Hepatocyte (in vitro differentiated cells): Measurements from ENCODE around the gene ADAM12. TPM values are rescaled to one million over a fixed set of nuclear protein-coding genes. Genes with fewer than 3 reads are reported as not detected.

Experiments used
- DNase-seq: peaks from one replicate; pipeline ENCODE4 v3.0.0-alpha.2; 2016; ENCODE audit warnings: low spot score
- H2AFZ ChIP-seq: fragments of 200-600 bp; sonication (generic); 2 replicates; pipeline ENCODE4 v1.6.0; 2016; ENCODE audit warnings: antibody characterized with exemption, mild to moderate bottlenecking
- H3K27ac ChIP-seq: fragments of 200-600 bp; sonication (generic); 2 replicates; pipeline ENCODE4 v1.5.1; 2016; ENCODE audit warnings: mild to moderate bottlenecking
- H3K27me3 ChIP-seq: fragments of 200-600 bp; sonication (generic); 2 replicates; pipeline ENCODE4 v1.6.1; 2016
- H3K36me3 ChIP-seq: fragments of 200-600 bp; sonication (generic); replicated peaks from 2 replicates; pipeline ENCODE4 v1.5.1; 2016; ENCODE audit warnings: low read depth; ENCODE audit not compliant: insufficient read depth
- H3K4me1 ChIP-seq: fragments of 200-600 bp; sonication (generic); 2 replicates; pipeline ENCODE4 v1.5.1; 2016; ENCODE audit warnings: mild to moderate bottlenecking, moderate library complexity; ENCODE audit not compliant: insufficient read depth
- H3K4me2 ChIP-seq: fragments of 200-600 bp; sonication (generic); 2 replicates; pipeline ENCODE4 v1.6.0; 2016
- H3K4me3 ChIP-seq: fragments of 200-600 bp; sonication (generic); 2 replicates; pipeline ENCODE4 v1.5.1; 2016; ENCODE audit warnings: mild to moderate bottlenecking
- H3K79me2 ChIP-seq: fragments of 200-600 bp; sonication (generic); 2 replicates; pipeline ENCODE4 v1.6.0; 2017; ENCODE audit warnings: mild to moderate bottlenecking
- H3K9me2 ChIP-seq: fragments of 200-600 bp; sonication (generic); replicated peaks from 2 replicates; pipeline ENCODE4 v1.6.0; 2017; ENCODE audit warnings: mild to moderate bottlenecking; ENCODE audit not compliant: insufficient read depth
- H3K9me3 ChIP-seq: fragments of 200-600 bp; sonication (generic); 2 replicates; pipeline ENCODE4 v1.5.1; 2016; ENCODE audit warnings: low read depth, mild to moderate bottlenecking
- H4K20me1 ChIP-seq: fragments of 200-600 bp; sonication (generic); 2 replicates; pipeline ENCODE4 v1.6.0; 2016; ENCODE audit warnings: mild to moderate bottlenecking; ENCODE audit not compliant: insufficient read depth, poor library complexity, severe bottlenecking
- CTCF ChIP-seq: fragments of 200-600 bp; sonication (generic); IDR thresholded peaks from 2 replicates; pipeline ENCODE4 v1.5.1; 2016; ENCODE audit warnings: antibody characterized with exemption, mild to moderate bottlenecking; ENCODE audit not compliant: poor library complexity
- EZH2 ChIP-seq: fragments of 200-600 bp; sonication (generic); IDR thresholded peaks from 2 replicates; pipeline ENCODE4 v1.6.1; 2016; ENCODE audit warnings: antibody characterized with exemption, mild to moderate bottlenecking, borderline replicate concordance
- EZH2phosphoT487 ChIP-seq: fragments of 200-600 bp; sonication (generic); IDR thresholded peaks from one replicate; pipeline ENCODE4 v1.6.1; 2018; ENCODE audit warnings: antibody characterized with exemption, mild to moderate bottlenecking, low read depth, moderate library complexity; ENCODE audit not compliant: unreplicated experiment, severe bottlenecking
- WGBS: methylation state at CpG from one replicate; pipeline ENCODE4 v1.1.6; 2016; ENCODE audit warnings: low lambda C conversion rate; ENCODE audit errors: missing lambda C conversion rate; 5-methylcytosine and 5-hydroxymethylcytosine counted together
- polyA plus RNA-seq: library from polyadenylated mRNA; unstranded; fragments of >200 nt; fragmentation: Nextera tagmentation; extraction: Ambion mirVana; gene quantifications from 2 replicates; pipeline ENCODE4 v1.2.1, GENCODE V29; 2016
- total RNA-seq: library from RNA; depleted of rRNA; stranded (reverse); fragments of >200 nt; gene quantifications from 2 replicates; pipeline ENCODE4 v1.2.3, GENCODE V29; 2014

ADAM12 gene
- total and polyA plus RNA-seq, 2 experiments from 2014 or later = 4.9 to 11.3 TPM

DNA sequence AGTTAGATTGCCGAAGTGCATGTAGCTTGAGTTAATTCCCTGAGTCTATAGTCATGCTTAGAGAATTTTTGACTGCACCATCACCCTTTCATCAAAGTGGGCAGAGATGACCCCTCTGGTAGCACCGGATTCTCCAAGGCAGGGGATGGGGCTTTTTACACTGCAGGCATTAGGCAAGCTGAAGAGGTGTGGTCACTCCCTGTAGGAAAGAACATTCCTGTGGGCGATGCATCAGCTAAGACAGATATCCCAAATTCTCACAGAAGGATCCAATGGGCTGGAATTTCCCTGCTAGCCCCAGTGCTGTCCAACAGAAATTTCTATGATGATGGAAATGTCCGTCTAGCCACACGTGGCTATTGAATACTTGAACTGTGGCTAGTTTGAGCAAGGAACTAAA, 118.2 kb downstream of the ADAM12 start:
- H2AFZ ChIP-seq = no peak overlapping the region
- H3K27me3 ChIP-seq = no peaks in the 10 kb centered on the region
- no peaks in the 10 kb centered on the region for H3K79me2 ChIP-seq
- H4K20me1 ChIP-seq = no peaks in the 10 kb centered on the region
- no peaks in the 10 kb centered on the region for H3K9me3 ChIP-seq
- no peaks in the 10 kb centered on the region for H3K36me3 ChIP-seq
- H3K4me1 ChIP-seq = no peaks in the 10 kb centered on the region
- H3K9me2 ChIP-seq = no peaks in the 10 kb centered on the region
- TF ChIP-seq EZH2phosphoT487 (no peak), EZH2 (no peak), CTCF (no peak)
- no peak overlapping the region for H3K4me2 ChIP-seq
- DNase-seq = no peak
- 81% methylated on average over 5 of the region's 5 CpGs for WGBS
- H3K4me3 ChIP-seq = no peak overlapping the region
- no peak overlapping the region for H3K27ac ChIP-seq

GRCh38 chr10:126268013-126268920, 120.0 kb downstream of the ADAM12 start:
- Histone ChIP-seq H3K4me1 (no peaks in the 10 kb centered on the region), H3K36me3 (no peaks in the 10 kb centered on the region), H4K20me1 (no peaks in the 10 kb centered on the region), H3K9me3 (no peaks in the 10 kb centered on the region), H3K27me3 (no peaks in the 10 kb centered on the region), H3K9me2 (no peaks in the 10 kb centered on the region), H2AFZ (no peak overlapping the region), H3K27ac (no peak overlapping the region), H3K4me3 (no peak overlapping the region), H3K4me2 (no peak overlapping the region), H3K79me2 (no peaks in the 10 kb centered on the region)
- DNase-seq = no peak
- 78% methylated on average over 12 of the region's 12 CpGs for WGBS
- TF ChIP-seq EZH2 = no peak
- no peak for TF ChIP-seq EZH2phosphoT487
- no peak for TF ChIP-seq CTCF

GRCh38 chr10:126264102-126265018, 123.9 kb downstream of the ADAM12 start:
- H3K4me3 ChIP-seq = no peak overlapping the region
- H2AFZ ChIP-seq = no peak overlapping the region
- no peaks in the 10 kb centered on the region for H3K9me2 ChIP-seq
- no peak for DNase-seq
- H3K36me3 ChIP-seq = no peaks in the 10 kb centered on the region
- peak overlapping the region; percentile 13 for H3K27ac ChIP-seq
- H3K4me2 ChIP-seq = peak overlapping the region; percentile 22
- TF ChIP-seq CTCF (no peak), EZH2phosphoT487 (no peak), EZH2 (no peak)
- no peaks in the 10 kb centered on the region for H3K79me2 ChIP-seq
- no peaks in the 10 kb centered on the region for H4K20me1 ChIP-seq
- no peaks in the 10 kb centered on the region for H3K9me3 ChIP-seq
- H3K27me3 ChIP-seq = no peaks in the 10 kb centered on the region
- WGBS = 63% methylated on average over 14 of the region's 14 CpGs
- no peaks in the 10 kb centered on the region for H3K4me1 ChIP-seq
